ENCODE data around the gene CROCC2. TPM values are rescaled to one million over a fixed set of nuclear protein-coding genes. Genes with fewer than 3 reads are reported as not detected.
A peak's percentile ranks its signal among the peaks of the same experiment; 100 is the strongest.

The CROCC2 gene
- total and polyA plus RNA-seq, 2 donors: 0.08 TPM; not detected in 1

DNA sequence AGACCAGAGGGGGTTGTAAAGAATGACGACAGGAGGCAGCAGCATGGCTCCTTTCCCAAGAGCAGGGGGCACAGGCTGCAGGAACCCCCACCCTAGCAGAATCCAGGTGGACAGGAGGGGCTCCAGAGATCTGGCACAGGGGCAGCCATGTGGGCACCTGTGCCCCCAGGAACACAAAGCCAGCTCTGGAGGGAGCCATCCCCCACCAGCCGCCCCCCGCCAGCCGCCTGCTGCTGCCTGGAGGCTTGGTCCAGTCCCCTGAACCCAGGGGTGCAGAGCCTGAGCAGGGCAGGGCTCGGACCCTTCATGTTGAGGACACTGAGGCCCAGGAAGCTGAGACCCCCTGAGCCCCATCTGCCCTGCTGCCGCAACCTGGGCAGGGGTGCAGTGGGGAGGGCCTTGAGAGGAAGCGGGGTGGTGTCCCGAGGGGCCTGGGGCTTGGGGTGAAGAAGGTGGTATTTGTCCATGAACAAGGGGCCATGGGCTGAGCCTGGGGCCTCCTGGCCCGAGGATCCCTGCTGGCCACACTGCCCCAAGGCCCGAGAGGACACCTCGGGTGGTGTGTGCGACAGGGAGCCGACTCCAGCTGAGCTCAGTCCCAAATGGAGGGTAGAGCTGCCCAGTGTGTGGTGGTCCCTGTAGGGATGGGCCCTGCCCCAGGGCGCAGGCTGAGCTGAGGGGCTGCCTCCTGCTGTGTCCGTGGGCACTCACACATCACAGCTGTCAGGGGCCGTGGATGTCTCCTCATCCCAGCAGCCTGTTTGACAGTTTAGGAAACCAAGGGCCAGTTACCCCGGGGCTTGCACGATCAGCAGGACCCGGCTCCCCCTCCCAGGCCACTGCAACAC, 52.5 kb downstream of the CROCC2 start:
- H3K36me3 ChIP-seq (ENCODE audit: insufficient read depth): no peaks in the 10 kb centered on the region
- H3K4me1 ChIP-seq (ENCODE audit: insufficient read depth): peaks cover 1% of the 10 kb centered on the region
- 94% methylated on average over 19 of the region's 19 CpGs for WGBS
- DNase-seq (ENCODE audit: extremely low spot score): no peak
- no peak overlapping the region for H3K27ac ChIP-seq (ENCODE audit: low read depth)
- H3K4me3 ChIP-seq (ENCODE audit: low read depth, low read length): no peak overlapping the region

DNA sequence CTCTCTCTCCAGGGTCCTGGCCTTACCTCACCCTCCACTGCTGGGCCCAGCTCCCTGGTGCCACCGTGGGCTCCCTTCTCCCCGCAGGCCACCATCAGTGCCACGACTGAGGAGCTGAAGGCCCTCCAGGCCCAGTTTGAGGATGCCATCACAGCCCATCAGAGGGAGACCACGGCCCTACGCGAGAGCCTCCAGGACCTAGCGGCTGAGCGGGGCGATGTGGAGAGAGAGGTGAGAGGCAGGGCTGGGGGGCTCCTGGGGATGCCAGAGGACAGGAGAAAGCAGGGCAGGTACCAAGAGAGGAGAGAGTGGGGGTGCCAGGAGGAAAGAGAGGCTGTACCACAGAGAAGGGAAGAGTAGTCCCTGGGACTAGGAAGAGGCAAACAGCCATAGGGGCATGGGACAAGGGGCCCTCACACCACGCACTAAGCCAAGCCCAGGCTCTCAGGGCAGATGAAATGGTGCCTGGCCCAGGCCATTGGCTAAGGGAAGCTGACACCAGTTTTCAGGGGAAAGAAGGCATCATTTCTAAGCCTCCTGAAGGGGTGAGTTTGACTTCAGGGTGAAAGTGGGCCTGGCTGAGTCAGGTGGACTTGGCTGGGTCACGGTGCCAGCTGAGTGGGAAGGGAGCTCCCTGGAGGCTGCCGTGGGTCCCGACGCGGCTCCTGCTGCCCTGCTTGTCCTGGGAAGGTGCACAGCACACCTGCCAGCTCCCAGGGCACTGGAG, 53.2 kb downstream of the CROCC2 start:
- no peak for DNase-seq (ENCODE audit: extremely low spot score)
- Histone ChIP-seq H3K27ac (ENCODE audit: low read depth) (no peak overlapping the region), H3K4me3 (ENCODE audit: low read depth, low read length) (no peak overlapping the region), H3K36me3 (ENCODE audit: insufficient read depth) (no peaks in the 10 kb centered on the region), H3K4me1 (ENCODE audit: insufficient read depth) (peaks cover 1% of the 10 kb centered on the region)
- whole genome bisulfite sequencing: 90% methylated on average over 15 of the region's 15 CpGs

DNA sequence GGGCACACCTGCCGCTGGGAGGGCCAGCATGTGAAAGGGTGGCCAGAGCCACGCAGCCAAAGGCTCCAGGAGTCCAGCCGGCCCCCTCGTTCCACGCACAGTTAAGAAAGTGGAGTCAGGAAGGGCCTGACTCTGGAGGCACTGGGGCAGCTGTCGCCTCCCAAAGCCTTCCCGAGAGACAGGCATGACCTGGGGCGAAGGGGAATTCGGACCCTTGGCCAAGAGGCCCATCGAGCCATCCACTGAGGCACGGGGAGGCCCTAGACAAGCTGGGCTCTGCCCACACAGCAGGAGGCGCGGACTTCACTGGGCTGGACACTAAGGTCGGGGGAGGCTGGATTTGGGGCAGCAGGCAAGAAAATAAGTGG, 53.8 kb downstream of the CROCC2 start:
- Histone ChIP-seq H3K27ac (ENCODE audit: low read depth) (peak overlapping the region; percentile 87), H3K36me3 (ENCODE audit: insufficient read depth) (no peaks in the 10 kb centered on the region), H3K4me3 (ENCODE audit: low read depth, low read length) (no peak overlapping the region), H3K4me1 (ENCODE audit: insufficient read depth) (peaks cover 1% of the 10 kb centered on the region)
- 88% methylated on average over 14 of the region's 14 CpGs for WGBS
- no peak for DNase-seq (ENCODE audit: extremely low spot score)

DNA sequence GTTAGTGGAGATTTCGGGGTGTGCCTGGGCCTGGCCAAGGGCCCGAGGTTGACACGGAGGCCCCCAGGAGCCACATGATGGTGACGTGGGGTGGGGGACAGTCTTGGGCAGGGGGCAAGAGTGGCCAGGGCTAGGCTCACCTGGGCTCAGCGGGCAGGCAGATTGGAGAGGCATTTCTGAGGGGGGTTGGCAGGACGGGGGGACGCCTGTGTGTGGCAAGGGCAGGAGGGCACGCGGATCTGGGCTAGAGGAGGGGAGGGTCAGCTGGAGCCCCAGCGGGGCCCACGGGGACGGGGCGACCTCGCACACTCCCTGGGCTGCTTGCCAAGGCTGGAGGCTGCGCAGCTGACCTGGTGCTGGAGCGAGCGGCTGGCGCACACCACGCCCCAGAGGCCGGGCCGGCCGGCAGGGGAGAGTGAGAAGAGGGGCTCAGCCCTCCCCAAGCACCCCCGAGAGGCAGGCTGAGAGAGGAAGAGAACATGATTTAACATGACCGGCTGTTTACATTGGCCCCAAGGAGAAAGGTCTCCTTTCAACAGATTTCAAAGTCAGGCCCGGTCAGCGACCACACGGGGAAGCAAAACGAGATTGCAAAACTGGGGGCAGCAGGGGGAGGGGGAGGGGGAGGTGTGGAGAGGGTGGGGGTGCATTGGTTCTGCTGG, 54.3 kb downstream of the CROCC2 start:
- no peaks in the 10 kb centered on the region for H3K36me3 ChIP-seq (ENCODE audit: insufficient read depth)
- no peak overlapping the region for H3K4me3 ChIP-seq (ENCODE audit: low read depth, low read length)
- peaks cover 1% of the 10 kb centered on the region for H3K4me1 ChIP-seq (ENCODE audit: insufficient read depth)
- WGBS: 19% methylated on average over 28 of the region's 28 CpGs
- peak; percentile 72 for DNase-seq (ENCODE audit: extremely low spot score)
- peak overlapping the region; percentile 87 for H3K27ac ChIP-seq (ENCODE audit: low read depth)

GRCh38 chr2:240960971-240961876, 55.1 kb downstream of the CROCC2 start:
- DNase-seq (ENCODE audit: extremely low spot score): peak; percentile 62
- H3K4me3 ChIP-seq (ENCODE audit: low read depth, low read length): no peak overlapping the region
- H3K4me1 ChIP-seq (ENCODE audit: insufficient read depth): peaks cover 1% of the 10 kb centered on the region
- WGBS: 72% methylated on average over 27 of the region's 27 CpGs
- no peaks in the 10 kb centered on the region for H3K36me3 ChIP-seq (ENCODE audit: insufficient read depth)
- peak overlapping the region; percentile 29 for H3K27ac ChIP-seq (ENCODE audit: low read depth)

- Histone ChIP-seq H3K27ac (ENCODE audit: low read depth) (no peak overlapping the region), H3K36me3 (ENCODE audit: insufficient read depth) (no peaks in the 10 kb centered on the region), H3K4me3 (ENCODE audit: low read depth, low read length) (no peak overlapping the region), H3K4me1 (ENCODE audit: insufficient read depth) (peaks cover 1% of the 10 kb centered on the region)
- no peak for DNase-seq (ENCODE audit: extremely low spot score)
- WGBS: 45% methylated on average over 12 of the region's 12 CpGs
Observed at GRCh38 chr2:240961910-240962299, 55.8 kb downstream of the CROCC2 start.

- Histone ChIP-seq H3K4me3 (ENCODE audit: low read depth, low read length) (no peak overlapping the region), H3K27ac (ENCODE audit: low read depth) (peak overlapping the region; percentile 70), H3K4me1 (ENCODE audit: insufficient read depth) (peaks cover 1% of the 10 kb centered on the region), H3K36me3 (ENCODE audit: insufficient read depth) (no peaks in the 10 kb centered on the region)
- no peak for DNase-seq (ENCODE audit: extremely low spot score)
- 48% methylated on average over 29 of the region's 29 CpGs for WGBS
Observed at GRCh38 chr2:240962300-240963064, 56.3 kb downstream of the CROCC2 start.

- no peaks in the 10 kb centered on the region for H3K36me3 ChIP-seq (ENCODE audit: insufficient read depth)
- WGBS: 94% methylated on average over 33 of the region's 33 CpGs
- H3K4me3 ChIP-seq (ENCODE audit: low read depth, low read length): no peak overlapping the region
- peaks cover 1% of the 10 kb centered on the region for H3K4me1 ChIP-seq (ENCODE audit: insufficient read depth)
- DNase-seq (ENCODE audit: extremely low spot score): no peak
- H3K27ac ChIP-seq (ENCODE audit: low read depth): peak overlapping the region; percentile 70
Observed at GRCh38 chr2:240963065-240963867, 57.1 kb downstream of the CROCC2 start.

DNA sequence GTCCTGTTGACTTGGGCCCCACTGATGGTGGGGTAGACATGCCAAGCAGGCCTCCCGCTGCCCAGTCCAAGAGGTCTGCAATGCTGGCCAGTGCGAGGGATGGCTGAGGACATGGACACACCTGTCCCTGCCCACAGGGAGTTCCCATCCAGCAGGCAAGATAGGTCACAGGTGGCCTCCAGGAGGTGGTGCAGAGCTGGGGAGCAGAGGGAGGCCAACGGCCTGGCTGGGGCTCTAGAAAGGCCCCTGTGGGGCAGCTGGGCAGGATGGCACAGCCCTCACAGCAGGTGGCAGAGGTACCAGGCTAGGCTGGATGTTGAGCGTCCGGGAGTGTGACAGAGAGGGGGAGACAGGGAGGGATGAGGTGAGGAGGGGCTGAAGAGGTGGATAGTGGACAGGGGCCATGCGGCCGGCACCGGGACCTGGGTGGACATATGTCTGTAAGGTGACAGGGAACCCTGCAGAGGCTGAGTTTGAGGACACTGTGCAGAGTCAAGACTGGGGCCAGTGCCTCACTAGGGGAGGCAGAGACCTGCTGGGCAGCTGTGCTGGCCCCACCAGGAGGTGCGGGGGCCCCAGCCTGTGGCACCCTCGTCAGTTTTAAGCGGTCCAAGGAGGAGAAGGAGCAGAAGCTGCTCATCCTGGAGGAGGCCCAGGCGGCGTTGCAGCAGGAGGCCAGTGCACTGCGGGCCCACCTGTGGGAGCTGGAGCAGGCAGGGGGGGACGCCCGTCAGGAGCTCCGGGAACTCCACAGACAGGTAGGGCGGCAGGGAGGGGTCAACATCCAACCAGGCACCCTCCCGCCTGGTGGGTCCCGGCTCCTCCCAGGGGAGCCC, 58.0 kb downstream of the CROCC2 start:
- 94% methylated on average over 20 of the region's 20 CpGs for WGBS
- Histone ChIP-seq H3K36me3 (ENCODE audit: insufficient read depth) (no peaks in the 10 kb centered on the region), H3K27ac (ENCODE audit: low read depth) (no peak overlapping the region), H3K4me3 (ENCODE audit: low read depth, low read length) (no peak overlapping the region), H3K4me1 (ENCODE audit: insufficient read depth) (peaks cover 1% of the 10 kb centered on the region)
- no peak for DNase-seq (ENCODE audit: extremely low spot score)

GRCh38 chr2:240964704-240965295, 58.7 kb downstream of the CROCC2 start:
- 95% methylated on average over 15 of the region's 15 CpGs for WGBS
- H3K27ac ChIP-seq (ENCODE audit: low read depth): no peak overlapping the region
- H3K36me3 ChIP-seq (ENCODE audit: insufficient read depth): no peaks in the 10 kb centered on the region
- H3K4me3 ChIP-seq (ENCODE audit: low read depth, low read length): no peak overlapping the region
- no peak for DNase-seq (ENCODE audit: extremely low spot score)
- peaks cover 1% of the 10 kb centered on the region for H3K4me1 ChIP-seq (ENCODE audit: insufficient read depth)

- 68% methylated on average over 22 of the region's 22 CpGs for WGBS
- no peak overlapping the region for H3K4me3 ChIP-seq (ENCODE audit: low read depth, low read length)
- no peaks in the 10 kb centered on the region for H3K4me1 ChIP-seq (ENCODE audit: insufficient read depth)
- no peaks in the 10 kb centered on the region for H3K36me3 ChIP-seq (ENCODE audit: insufficient read depth)
- no peak for DNase-seq (ENCODE audit: extremely low spot score)
- H3K27ac ChIP-seq (ENCODE audit: low read depth): no peak overlapping the region
Observed at GRCh38 chr2:240965296-240965904, 59.3 kb downstream of the CROCC2 start.
